ENCODE data around the gene MAP6D1.

MAP6D1 gene

GRCh38 chr3:183799461-183799860 lies 25.9 kb downstream of the MAP6D1 start:
- CTCF ChIA-PET, result no interaction called here
- H3K36me3 ChIP-seq (ENCODE audit: control insufficient read depth in 2 of 2, insufficient read depth in 1 of 2, low read length in 2 of 2), result peaks cover 16 to 75% of the 10 kb centered on the region in 2 experiments
- POLR2A ChIA-PET, result no interaction called here

GRCh38 chr3:183797996-183798395 lies 27.4 kb downstream of the MAP6D1 start:
- ChIA-PET CTCF (no interaction called here), POLR2A (no interaction called here)
- no peak overlapping the region for H3K27ac ChIP-seq (ENCODE audit: extremely low read depth, low read depth, low read length)
- peaks cover 15 to 68% of the 10 kb centered on the region in 2 experiments for H3K36me3 ChIP-seq (ENCODE audit: control insufficient read depth in 2 of 2, insufficient read depth in 1 of 2, low read length in 2 of 2)
- no peaks in the 10 kb centered on the region for H3K9me3 ChIP-seq (ENCODE audit: control insufficient read depth, insufficient read depth, low read depth, low read length)
- no peak overlapping the region for H3K4me3 ChIP-seq (ENCODE audit: low read depth, low read length)
- no peaks in the 10 kb centered on the region for H3K4me1 ChIP-seq (ENCODE audit: control insufficient read depth, insufficient read depth, low read length)
- no peak for TF ChIP-seq ZNF610 (tag by site-specific recombination; IDR thresholded peaks at IDR 0.05; ENCODE audit: borderline replicate concordance)
- TF ChIP-seq KLF7 (tag by site-specific recombination; IDR thresholded peaks at IDR 0.05; ENCODE audit: borderline replicate concordance), result no peak
- no peak for TF ChIP-seq ZBTB26 (tag by site-specific recombination; optimal IDR thresholded peaks at IDR 0.05)
- no peak for TF ChIP-seq KLF9 (tag by site-specific recombination; IDR thresholded peaks at IDR 0.05; ENCODE audit: low read depth)
- TF ChIP-seq TRIM28 (IDR thresholded peaks at IDR 0.05; ENCODE audit: borderline replicate concordance, low read length), result no peak
- no peak for TF ChIP-seq ZNF776 (tag by site-specific recombination; IDR thresholded peaks at IDR 0.05; ENCODE audit: borderline replicate concordance)
- TF ChIP-seq ZNF114 (tag by site-specific recombination; IDR thresholded peaks at IDR 0.05), result no peak
- TF ChIP-seq GLI2 (tag by site-specific recombination; IDR thresholded peaks at IDR 0.05; ENCODE audit: borderline replicate concordance, low read depth), result no peak
- no peak for TF ChIP-seq ZNF600 (tag by site-specific recombination; IDR thresholded peaks at IDR 0.05)
- no peak for TF ChIP-seq MYNN (tag by site-specific recombination; IDR thresholded peaks at IDR 0.05; ENCODE audit: borderline replicate concordance)

More at GRCh38 chr3:183799461-183799860, 25.9 kb downstream of the MAP6D1 start:
- H3K27ac ChIP-seq (ENCODE audit: extremely low read depth, low read depth, low read length), result no peak overlapping the region
- no peaks in the 10 kb centered on the region for H3K9me3 ChIP-seq (ENCODE audit: control insufficient read depth, insufficient read depth, low read depth, low read length)
- no peak for TF ChIP-seq SCRT2 (tag by site-specific recombination; IDR thresholded peaks at IDR 0.05)
- no peak for TF ChIP-seq PATZ1 (tag by site-specific recombination; IDR thresholded peaks at IDR 0.05)
- no peak for TF ChIP-seq TCF7L2 (IDR thresholded peaks at IDR 0.05; ENCODE audit: borderline replicate concordance, low read depth, low read length)
- no peak for TF ChIP-seq GLIS2 (tag by site-specific recombination; IDR thresholded peaks at IDR 0.05)
- TF ChIP-seq ZNF558 (tag by site-specific recombination; IDR thresholded peaks at IDR 0.05), result no peak
- TF ChIP-seq PRDM6 (tag by site-specific recombination; IDR thresholded peaks at IDR 0.05), result no peak
- TF ChIP-seq KLF9 (tag by site-specific recombination; IDR thresholded peaks at IDR 0.05; ENCODE audit: low read depth), result no peak
- TF ChIP-seq ZNF157 (tag by site-specific recombination; IDR thresholded peaks at IDR 0.05), result no peak
- TF ChIP-seq MEIS1 (CRISPR knock-in tag; IDR thresholded peaks at IDR 0.05; ENCODE audit: borderline replicate concordance), result no peak
- TF ChIP-seq ZNF416 (tag by site-specific recombination; IDR thresholded peaks at IDR 0.05), result no peak
- no peak for TF ChIP-seq PRDM4 (tag by site-specific recombination; IDR thresholded peaks at IDR 0.05)
- TF ChIP-seq ZSCAN5A (tag by site-specific recombination; IDR thresholded peaks at IDR 0.05), result no peak
- no peak for TF ChIP-seq ZNF433 (tag by site-specific recombination; IDR thresholded peaks at IDR 0.05; ENCODE audit: low read depth)
- no peak for TF ChIP-seq ZFP37 (tag by site-specific recombination; IDR thresholded peaks at IDR 0.05)
- no peak for TF ChIP-seq ZNF785 (tag by site-specific recombination; IDR thresholded peaks at IDR 0.05)
- no peak for TF ChIP-seq ZBTB7A (tag by site-specific recombination; IDR thresholded peaks at IDR 0.05; ENCODE audit: low read depth)
- TF ChIP-seq ZNF76 (tag by site-specific recombination; IDR thresholded peaks at IDR 0.05; ENCODE audit: borderline replicate concordance, low read depth), result no peak
- no peak overlapping the region for H3K4me3 ChIP-seq (ENCODE audit: low read depth, low read length)
- no peaks in the 10 kb centered on the region for H3K4me1 ChIP-seq (ENCODE audit: control insufficient read depth, insufficient read depth, low read length)

Measured in HEK293 (cell line).